K562 (cell line): ENCODE data around the gene GAB2. TPM values are rescaled to one million over a fixed set of nuclear protein-coding genes. Genes with fewer than 3 reads are reported as not detected.

Experiments used
- ATAC-seq: fragments of 200-7000 bp; cut with Tn5 transposase; 3 replicates; pipeline ENCODE4 v1.9.1; 2020; ENCODE audit warnings: moderate library complexity
- BruUV-seq: library from RNA; stranded (reverse); fragments of 400-500 nt; replicated peaks from 2 replicates; lab custom pipeline; 2021; lab: Mats Ljungman, UMichigan
- CTCF ChIA-PET: fragments of 300-600 bp; formaldehyde crosslinking; extraction: SDS; loops from one replicate; lab custom pipeline; 2021; ENCODE audit warnings: low intra/inter-chr PET ratio; lab: Yijun Ruan, JAX
- POLR2A ChIA-PET: fragments of 300-600, 350-650 bp; sonication (Branson Sonifier 250); formaldehyde crosslinking; extraction: SDS; loops from one replicate; lab custom pipeline; 2021; ENCODE audit warnings: antibody characterized with exemption, inconsistent platforms; lab: Yijun Ruan, JAX
- DNase-seq, 4 experiments: peaks; one replicate each; pipeline versions ENCODE4 v3.0.0 to v3.0.0-alpha.2; 2011 to 2018; ENCODE audit warnings: low spot score in 3 of 4, mixed read lengths in 3 of 4; ENCODE audit errors: extremely low read depth in 1 of 4
- FAIRE-seq: peaks from 2 replicates; lab custom pipeline; 2011; peaks lifted over from hg19 to GRCh38; lab: Jason Lieb, UNC
- H2AFZ ChIP-seq: 2 replicates; pipeline ENCODE4 v1.6.0; 2011; ENCODE audit warnings: low read depth, low read length, control low read depth, inconsistent platforms
- H3K27ac ChIP-seq: fragments of 200-600 bp; 3 replicates; pipeline ENCODE4 v1.8.0; 2011; ENCODE audit warnings: low read depth, mild to moderate bottlenecking, control low read depth, inconsistent platforms, low read length, moderate library complexity, mixed read lengths; ENCODE audit errors: extremely low read depth
- H3K27me3 ChIP-seq, 2 experiments: fragments of 300-600 bp in 1 of 2; 2 replicates in 1 of 2; 3 replicates in 1 of 2; pipeline versions ENCODE4 v1.6.0 to v1.8.0; 2011; ENCODE audit warnings: inconsistent platforms in 2 of 2, low read length in 2 of 2, mild to moderate bottlenecking in 1 of 2, mixed read lengths in 1 of 2, moderate library complexity in 1 of 2; ENCODE audit not compliant: control insufficient read depth in 2 of 2, insufficient read depth in 2 of 2
- H3K36me3 ChIP-seq: fragments of 300-600 bp; 3 replicates; pipeline ENCODE4 v1.8.0; 2011; ENCODE audit warnings: mild to moderate bottlenecking, low read length, inconsistent platforms; ENCODE audit not compliant: control insufficient read depth, insufficient read depth
- H3K4me1 ChIP-seq, 2 experiments: fragments of 200-600 bp in 1 of 2; replicated peaks in 1 of 2; 2 replicates in 1 of 2; 3 replicates in 1 of 2; pipeline versions ENCODE4 v1.5.1 to v1.8.0; 2011; ENCODE audit warnings: inconsistent platforms in 2 of 2, low read length in 2 of 2, mild to moderate bottlenecking in 1 of 2, mixed read lengths in 1 of 2, moderate library complexity in 1 of 2; ENCODE audit not compliant: control insufficient read depth in 2 of 2, insufficient read depth in 2 of 2
- H3K4me2 ChIP-seq: 2 replicates; pipeline ENCODE4 v1.6.1; 2011; ENCODE audit warnings: low read length, control low read depth, inconsistent platforms, mixed read lengths; ENCODE audit not compliant: insufficient read depth
- H3K4me3 ChIP-seq: fragments of 200-600 bp; sonication (generic), shearing (Covaris generic); 2 replicates; pipeline ENCODE4 v1.5.1; 2016; ENCODE audit warnings: control low read depth, inconsistent platforms
- H3K79me2 ChIP-seq: fragments of 200-600 bp; 3 replicates; pipeline ENCODE4 v1.8.0; 2011; ENCODE audit warnings: low read length, inconsistent platforms; ENCODE audit not compliant: control insufficient read depth, insufficient read depth
- H3K9ac ChIP-seq, 2 experiments: 2 replicates each; pipeline versions ENCODE4 v1.6.0 to v1.6.1; 2011; ENCODE audit warnings: low read depth in 2 of 2, low read length in 2 of 2, control low read depth in 1 of 2, inconsistent platforms in 1 of 2, mild to moderate bottlenecking in 1 of 2, mixed read lengths in 1 of 2; ENCODE audit not compliant: insufficient read depth in 1 of 2
- H3K9me1 ChIP-seq: one replicate; pipeline ENCODE4 v1.6.0; 2011; ENCODE audit warnings: inconsistent platforms, mild to moderate bottlenecking, low read length, moderate library complexity; ENCODE audit not compliant: control insufficient read depth, insufficient read depth
- H3K9me3 ChIP-seq: replicated peaks from 2 replicates; pipeline ENCODE4 v1.5.1; 2011; ENCODE audit warnings: low read depth, low read length, inconsistent platforms; ENCODE audit not compliant: control insufficient read depth, insufficient read depth
- H4K20me1 ChIP-seq: replicated peaks from 2 replicates; pipeline ENCODE4 v1.6.1; 2011; ENCODE audit warnings: low read length, inconsistent platforms, mixed read lengths; ENCODE audit not compliant: control insufficient read depth, insufficient read depth
- GTF2F1 ChIP-seq: IDR thresholded peaks from 2 replicates; pipeline ENCODE4 v1.6.1; 2011; ENCODE audit warnings: low read depth, low read length, improper control_type of control experiment
- ILK ChIP-seq: fragments of 450-650 bp; IDR thresholded peaks from 2 replicates; pipeline ENCODE4 v1.6.1; 2016; ENCODE audit warnings: missing genetic modification characterization, low read depth, mild to moderate bottlenecking, missing compliant biosample characterization, moderate library complexity, borderline replicate concordance
- RBM39 ChIP-seq: fragments of 200-400 bp; formaldehyde crosslinking; optimal IDR thresholded peaks from 2 replicates; pipeline ENCODE3; 2018; ENCODE audit warnings: low read depth, low read length
- WGBS: fragments of 100-300 bp; shearing (Covaris generic); methylation state at CpG from one replicate; pipeline ENCODE4 v1.1.6; 2016; ENCODE audit warnings: low coverage, mixed read lengths; ENCODE audit not compliant: insufficient coverage; ENCODE audit errors: missing lambda C conversion rate; 5-methylcytosine and 5-hydroxymethylcytosine counted together
- in situ Hi-C: fragments of 300-500 bp; cut with MboI; formaldehyde crosslinking; loops from 4 replicates; pipeline ENCODE4 v1.15.0; 2018; ENCODE audit warnings: inconsistent platforms, mixed read lengths
- intact Hi-C: fragments of 100-400 bp; cut with micrococcal nuclease; formaldehyde crosslinking; loops from 2 replicates; pipeline ENCODE4 v1.14.2; 2022
- polyA plus RNA-seq, 8 experiments: library from polyadenylated mRNA; depleted of rRNA in 4 of 8; stranded (reverse) in 5 of 8; unstranded in 3 of 8; fragments of >200 nt; fragmentation: Nextera tagmentation in 2 of 8; fragmentation: Illumina TruSeq in 1 of 8; extraction: Ambion mirVana in 2 of 8; extraction: Trizol in 1 of 8; gene quantifications; 2 replicates each; pipeline versions ENCODE4 v1.2.1 to v1.2.3, GENCODE V29; 2011 to 2014; ENCODE audit warnings: inconsistent platforms in 1 of 8, missing spikeins in 1 of 8
- total RNA-seq, 7 experiments: library from RNA; depleted of rRNA in 6 of 7; stranded (reverse); fragments of >200 nt in 6 of 7; fragmentation: Illumina TruSeq in 2 of 7; extraction: Trizol in 2 of 7; gene quantifications; 2 replicates each; pipeline versions ENCODE4 v1.2.1 to v1.2.3, GENCODE V29; 2011 to 2021; ENCODE audit warnings: low replicate concordance in 1 of 7

The GAB2 gene
- total and polyA plus RNA-seq, 9 of the 15 experiments (the other 6 are each of a cell fraction or from before 2014, with no cell fraction given), result 2.3 to 35.2 (median 16.1) TPM

DNA sequence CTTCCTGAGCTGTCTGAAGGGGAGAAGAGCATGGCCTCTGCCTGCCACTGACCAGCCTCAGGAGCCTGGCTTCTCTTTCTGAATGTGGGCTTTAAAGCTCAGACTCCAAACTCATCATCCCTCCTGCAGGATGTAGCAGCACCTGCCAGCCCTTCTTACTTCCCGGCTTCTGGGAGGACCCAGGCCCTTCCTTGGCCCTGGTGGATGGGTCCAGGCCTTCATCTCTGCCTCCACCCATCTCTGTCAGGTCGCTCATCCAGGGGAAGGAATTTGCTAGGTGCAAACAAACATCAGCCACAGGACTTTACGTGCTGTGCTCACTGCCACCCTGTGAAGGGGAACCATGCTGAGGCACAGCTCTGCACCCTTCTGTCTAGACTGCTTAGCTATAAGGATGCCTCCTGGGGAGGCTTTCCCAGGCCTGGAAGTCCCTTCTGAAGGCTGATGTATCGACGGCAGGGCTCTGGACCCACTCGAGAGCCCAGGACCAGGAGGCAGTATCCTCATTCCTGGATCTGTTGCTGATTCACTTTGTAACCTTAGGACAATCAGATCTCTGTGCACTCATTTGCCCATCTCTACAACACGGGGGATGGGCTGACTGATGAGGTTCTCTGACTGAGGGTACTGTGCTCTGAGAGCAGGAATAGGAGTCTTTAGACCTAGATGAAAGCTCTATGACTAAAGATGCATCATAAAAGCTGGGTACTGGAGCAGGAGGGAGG, 198.0 kb downstream of the GAB2 start:
- Histone ChIP-seq H3K4me3 (no peak overlapping the region), H3K27ac (no peak overlapping the region), H3K27me3 (no peaks in the 10 kb centered on the region), H3K4me1 (peaks cover 3 to 12% of the 10 kb centered on the region in 2 experiments; a peak in 3 of 5 replicates), H2AFZ (no peak overlapping the region), H3K4me2 (no peak overlapping the region), H3K9me1 (peaks cover 3% of the 10 kb centered on the region), H3K79me2 (no peaks in the 10 kb centered on the region), H3K9ac (no peak overlapping the region), H4K20me1 (no peaks in the 10 kb centered on the region), H3K36me3 (peaks cover 93% of the 10 kb centered on the region; the same call in 2 of the 3 replicates), H3K9me3 (no peaks in the 10 kb centered on the region)
- intact Hi-C loops, result no loop called here
- WGBS, result 73% methylated on average over 7 of the region's 7 CpGs
- ChIA-PET POLR2A (interaction anchor here (0.9 kb wide), 1 partner anchor 132 kb away, joined by 3 read pairs; no protein-coding TSS in a partner anchor), CTCF (no interaction called here)
- BruUV-seq, result no TSS peak
- ATAC-seq (no peak), FAIRE-seq (no peak), DNase-seq (no peak)
- in situ Hi-C loops, result loop anchor here (5.0 kb wide), 1 partner anchor 343 kb away; no protein-coding TSS in a partner anchor
- TF ChIP-seq RBM39, result no peak
- TF ChIP-seq ILK, result no peak
- TF ChIP-seq GTF2F1, result no peak
